NCI-H446 (cell line): Measurements from ENCODE around the gene POU2F2.

Experiments used
- DNase-seq, 2 experiments: peaks; one replicate each; lab custom pipeline; 2025; lab: John Stamatoyannopoulos, UW

The POU2F2 gene

DNA sequence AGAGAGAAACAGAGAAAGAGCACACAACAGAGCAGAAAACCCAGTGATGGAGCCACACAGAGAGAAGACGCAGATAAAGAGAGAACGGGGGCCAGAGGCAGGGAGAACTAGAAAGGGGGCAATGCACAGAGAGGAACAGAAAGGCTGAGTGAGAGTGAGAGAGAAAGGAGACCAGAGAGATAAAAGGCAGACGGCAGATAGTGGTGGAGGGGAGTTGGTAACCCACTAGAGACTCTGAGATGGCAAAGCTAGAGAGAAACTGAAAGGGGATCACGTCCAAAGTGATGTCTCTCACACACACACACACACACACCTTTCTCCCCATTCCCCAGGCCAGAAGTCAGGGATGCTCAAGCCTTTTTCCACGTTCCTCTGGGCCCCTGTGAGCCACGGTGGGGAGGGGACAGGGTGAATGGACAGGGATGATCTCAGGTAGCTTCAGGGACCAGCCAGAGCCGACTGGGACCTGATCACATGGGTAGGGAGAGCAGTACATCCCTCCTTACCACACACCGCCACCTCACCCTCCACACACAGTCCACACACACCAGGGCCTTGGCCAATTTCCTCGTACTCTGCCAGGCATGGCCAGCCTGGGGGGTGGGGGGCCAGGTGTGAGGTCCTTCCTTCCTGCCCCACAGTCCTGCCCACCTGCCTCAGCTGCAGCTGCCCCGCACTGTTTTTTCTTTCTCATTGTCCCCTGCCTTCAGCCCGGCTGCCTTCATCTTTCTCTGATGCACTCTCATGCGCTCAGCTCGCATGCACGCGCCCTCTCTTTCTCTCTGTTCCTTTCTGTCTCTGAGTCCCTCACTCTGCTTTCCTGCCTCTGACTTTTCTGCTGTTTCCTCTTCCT lies 22.5 kb upstream of the POU2F2 start:
- no peak for DNase-seq

DNA sequence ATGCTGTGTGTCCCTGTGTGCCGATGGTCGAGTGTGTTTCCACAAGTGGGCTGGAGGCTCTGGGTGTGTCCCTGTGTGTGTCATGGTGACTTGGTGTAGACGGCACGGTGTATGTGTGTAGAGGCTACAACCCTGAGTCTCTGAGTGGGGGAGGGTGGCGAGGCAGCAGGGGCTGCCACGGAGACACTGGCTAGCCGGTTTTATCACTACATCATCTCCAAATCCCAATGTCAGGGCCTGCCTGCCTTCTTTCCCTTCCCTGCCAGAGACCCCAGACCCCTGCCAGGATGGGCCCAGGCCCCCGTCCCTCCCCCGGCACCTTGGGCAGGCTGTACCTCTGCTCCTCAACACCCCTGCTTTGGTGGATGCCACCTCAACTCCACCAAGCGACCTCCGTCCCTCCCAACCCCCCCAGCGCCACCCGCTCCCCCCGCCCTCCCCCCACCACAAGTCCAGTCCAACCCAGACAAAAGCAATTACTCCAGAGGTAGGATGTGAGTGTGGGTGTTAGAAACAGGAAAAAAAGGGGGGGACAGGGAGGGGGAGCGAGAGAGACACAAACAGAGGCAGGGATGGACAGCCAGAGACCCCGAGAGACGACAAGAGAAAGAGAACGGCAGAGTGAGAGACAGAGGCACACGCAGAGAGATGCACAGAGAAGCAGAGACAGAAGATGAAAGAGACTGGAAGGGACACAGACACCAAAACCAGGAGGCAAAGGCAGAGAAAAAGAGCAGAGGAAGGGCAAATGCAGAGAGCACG lies 21.6 kb upstream of the POU2F2 start:
- DNase-seq, result no peak

DNA sequence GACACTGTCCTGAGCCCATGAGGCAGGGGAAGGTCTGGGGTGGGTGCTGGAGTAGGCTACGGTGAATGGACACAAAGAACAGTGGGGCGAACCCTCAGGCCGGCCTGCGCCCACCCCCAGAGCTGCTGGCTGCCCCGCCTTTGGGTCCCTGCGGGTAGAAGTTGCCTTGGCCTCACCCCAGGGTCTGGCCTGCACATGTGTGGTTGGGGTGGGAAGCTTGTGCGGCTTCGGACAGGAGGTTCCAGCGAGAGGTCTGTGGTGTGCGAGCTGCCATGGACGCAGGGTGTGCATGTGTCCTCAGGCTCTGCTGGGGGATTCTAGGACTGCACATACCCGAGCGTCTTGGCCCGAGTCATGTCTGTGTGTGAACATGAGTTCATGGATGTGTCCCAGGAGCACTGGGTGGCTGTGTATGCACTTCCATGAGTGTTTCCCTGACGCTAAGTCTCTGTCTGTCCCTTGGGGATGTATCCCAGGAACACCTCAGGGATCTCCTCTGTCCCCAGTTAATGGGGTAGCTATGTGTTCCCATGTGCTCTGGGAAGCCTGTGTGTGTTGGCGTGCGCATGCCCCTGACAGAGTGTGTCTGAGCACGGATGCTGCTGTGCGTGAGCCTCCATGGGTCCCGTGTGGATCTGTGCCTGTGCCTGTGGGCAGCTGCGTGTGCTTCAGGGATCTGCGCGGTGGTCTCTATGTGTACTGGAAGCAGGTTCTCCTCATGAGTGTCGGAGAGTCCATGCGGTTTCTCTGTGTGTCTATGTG lies 20.8 kb upstream of the POU2F2 start:
- no peak for DNase-seq

DNA sequence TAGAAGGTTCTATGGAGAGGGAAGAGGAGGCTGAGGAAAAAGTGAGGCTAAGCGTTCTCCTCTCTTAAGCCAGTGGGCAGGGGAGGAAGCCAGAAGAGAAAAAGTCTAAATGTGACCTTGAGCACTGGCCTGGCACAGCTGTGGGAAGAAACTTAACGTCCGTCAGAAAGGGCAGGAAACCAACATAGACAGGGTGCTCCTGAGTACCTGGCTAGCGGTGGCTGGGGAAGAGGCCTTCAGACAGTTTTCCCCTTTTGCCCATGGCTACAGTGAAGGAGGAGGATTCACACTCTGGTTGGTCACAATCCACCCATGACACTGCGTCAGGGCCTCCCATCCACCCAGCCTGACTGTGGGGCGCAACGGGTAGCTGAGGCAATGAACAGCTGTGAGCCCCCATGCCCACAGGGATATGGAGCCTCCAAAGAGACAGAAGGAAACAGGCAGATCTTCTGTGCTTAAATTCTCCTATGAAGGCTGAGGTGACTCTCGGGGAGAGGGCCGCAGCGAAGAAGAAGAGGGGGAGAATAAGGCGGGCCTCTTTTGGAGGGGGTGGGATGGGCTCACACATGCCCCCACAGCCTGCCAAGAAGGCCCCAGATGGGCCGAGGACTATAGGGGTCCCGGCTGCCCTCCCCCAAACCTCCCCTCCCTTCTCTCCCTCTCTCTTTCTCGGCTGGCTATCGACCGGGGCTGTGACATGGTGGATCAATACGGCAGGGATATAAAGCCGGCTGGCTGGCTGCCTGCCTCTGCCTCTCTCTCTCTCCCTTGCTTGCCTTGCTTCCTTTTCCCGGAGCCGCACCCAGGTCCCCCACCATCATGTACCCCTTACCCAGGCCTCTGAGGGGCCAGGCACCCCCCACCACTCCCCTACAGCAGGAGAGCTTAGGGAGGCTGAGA lies 19.8 kb upstream of the POU2F2 start:
- no peak for DNase-seq

DNA sequence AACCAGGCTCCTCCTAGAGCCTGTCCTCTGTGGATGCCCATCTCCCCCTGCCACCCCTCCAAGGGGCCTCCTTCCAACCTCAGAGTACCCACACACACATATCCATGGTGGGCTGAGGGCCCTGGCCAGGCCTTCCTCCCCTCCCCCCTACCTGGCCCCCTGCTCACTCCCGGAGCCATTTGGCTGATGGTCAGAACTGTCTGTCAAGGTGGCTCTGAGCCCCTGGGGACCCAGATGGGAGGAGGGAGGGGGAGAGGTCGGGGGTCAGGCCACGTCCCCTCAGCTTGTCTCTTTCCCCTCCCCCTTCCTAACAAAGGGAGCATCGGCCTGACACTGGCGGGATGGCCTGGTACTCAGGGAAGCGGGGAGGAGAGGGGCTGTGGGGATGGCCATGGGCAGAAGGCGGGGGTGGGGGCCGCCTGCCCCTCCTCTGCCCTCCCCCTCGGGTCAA lies 18.7 kb upstream of the POU2F2 start:
- DNase-seq, result no peak

DNA sequence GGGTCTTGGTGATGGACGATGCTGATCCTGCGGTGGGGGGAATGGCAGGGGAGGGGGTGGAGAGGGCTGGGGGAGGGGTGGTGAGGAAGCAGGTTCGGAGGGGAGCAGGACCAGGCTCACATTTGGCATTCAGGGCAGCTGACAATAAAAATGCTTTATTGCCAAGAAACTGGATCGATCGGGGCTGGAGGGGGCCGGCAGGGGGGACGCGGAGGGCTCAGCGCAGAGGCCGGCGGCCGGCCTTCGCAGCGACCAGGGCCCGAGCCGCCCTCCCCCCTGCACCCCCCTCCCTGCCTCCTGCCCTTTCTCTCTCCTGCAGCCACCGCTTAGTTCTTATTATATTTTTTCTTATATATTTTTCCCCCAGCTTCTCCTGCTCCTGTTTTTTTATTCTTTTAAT lies 18.1 kb upstream of the POU2F2 start:
- DNase-seq, result no peak

DNA sequence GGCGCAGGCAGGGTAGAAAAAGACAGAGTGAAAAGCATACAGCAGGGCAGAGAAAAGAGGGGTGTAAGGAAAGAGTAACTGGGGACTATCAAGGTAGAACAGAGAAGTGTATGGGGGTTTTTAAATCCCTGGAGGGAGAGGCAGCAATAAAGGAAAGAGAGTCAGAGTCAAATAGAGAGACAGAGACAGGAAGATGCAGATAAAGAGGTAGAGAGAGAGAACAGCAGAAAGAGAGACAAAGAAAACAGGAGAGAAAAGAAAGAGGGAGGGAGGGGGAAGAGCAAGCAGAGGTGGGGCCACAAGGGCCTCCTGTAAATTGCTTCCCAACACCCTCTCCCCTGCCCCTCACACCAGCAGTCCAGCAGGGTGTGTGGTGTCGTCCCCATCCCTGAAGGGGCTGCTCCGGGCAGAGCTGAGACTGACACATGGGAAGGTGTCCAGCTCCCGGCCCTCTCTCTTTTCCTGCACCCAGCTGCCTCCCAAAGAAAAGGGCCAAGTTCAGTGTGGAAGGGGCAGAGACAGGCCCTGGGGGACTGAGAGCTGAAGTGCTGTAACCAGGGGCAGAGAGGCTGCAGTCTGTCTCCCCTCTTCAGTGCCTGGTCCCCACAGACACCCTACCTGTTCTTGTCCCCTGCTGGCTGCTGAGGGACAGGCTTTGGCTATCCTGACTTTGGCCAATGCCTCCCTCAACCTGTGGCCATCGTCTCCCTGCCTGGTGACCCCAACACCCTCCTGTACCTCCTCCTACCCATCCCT lies 17.4 kb upstream of the POU2F2 start:
- DNase-seq, result no peak

DNA sequence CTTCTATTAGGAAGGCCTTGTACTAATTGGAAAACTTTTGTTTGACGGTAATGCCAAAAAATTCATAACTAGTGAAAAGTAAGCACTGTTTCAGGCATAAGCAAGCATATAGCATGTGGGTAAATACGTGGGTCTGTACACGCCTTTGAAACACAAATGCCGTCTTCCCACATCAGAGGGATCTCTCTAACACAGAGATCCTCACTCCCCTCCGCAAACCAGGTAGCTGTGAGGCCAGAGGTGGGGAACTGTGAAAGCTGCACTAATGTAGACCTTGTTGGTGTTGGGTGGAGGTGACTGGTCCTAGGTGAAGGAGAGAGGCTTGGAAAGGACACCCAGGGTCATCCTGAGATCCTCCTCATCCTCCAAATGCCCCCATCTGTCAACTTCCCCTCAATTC lies 16.0 kb upstream of the POU2F2 start:
- no peak for DNase-seq

DNA sequence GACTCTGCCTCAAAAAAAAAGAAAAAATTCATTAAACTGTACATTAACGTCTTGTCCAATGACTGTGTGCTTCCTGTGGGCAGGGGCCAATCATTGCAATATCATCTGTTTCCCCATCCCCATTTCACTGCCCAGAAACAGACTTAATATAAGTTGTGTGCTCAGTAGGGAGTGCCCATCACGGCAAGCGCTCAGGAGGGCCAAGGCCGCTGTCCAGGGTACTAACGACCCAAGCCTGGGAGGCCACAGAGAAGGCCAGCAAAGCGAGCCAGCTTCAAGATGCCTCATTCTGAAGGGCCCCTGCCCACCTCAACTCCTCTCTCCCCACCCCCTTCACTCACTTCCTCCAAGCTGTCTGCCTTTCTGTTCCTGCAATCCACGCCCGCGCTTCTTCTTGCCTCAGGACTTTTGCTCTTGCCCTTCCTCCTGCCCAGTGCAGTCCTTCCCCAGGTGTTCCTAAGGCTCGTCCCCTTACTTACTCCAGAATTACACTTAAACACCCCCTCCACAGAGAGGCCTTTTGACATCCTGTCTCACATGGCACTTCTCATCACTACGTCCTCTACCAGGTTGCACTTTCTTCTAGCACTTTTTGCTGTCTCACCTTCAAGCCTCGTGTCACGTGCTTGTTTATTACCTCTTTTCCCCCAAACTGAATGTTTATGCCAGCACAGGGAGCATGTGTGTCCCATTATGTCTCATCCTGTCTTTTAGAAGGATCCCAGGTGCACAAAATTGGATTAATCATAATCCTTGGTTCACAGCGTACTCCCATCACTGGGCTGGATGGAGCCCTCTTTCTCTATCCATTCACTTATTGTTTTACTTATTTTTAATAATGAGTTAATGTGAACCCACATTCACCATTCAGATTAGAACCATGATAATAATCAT lies 11.3 kb upstream of the POU2F2 start:
- no peak for DNase-seq

DNA sequence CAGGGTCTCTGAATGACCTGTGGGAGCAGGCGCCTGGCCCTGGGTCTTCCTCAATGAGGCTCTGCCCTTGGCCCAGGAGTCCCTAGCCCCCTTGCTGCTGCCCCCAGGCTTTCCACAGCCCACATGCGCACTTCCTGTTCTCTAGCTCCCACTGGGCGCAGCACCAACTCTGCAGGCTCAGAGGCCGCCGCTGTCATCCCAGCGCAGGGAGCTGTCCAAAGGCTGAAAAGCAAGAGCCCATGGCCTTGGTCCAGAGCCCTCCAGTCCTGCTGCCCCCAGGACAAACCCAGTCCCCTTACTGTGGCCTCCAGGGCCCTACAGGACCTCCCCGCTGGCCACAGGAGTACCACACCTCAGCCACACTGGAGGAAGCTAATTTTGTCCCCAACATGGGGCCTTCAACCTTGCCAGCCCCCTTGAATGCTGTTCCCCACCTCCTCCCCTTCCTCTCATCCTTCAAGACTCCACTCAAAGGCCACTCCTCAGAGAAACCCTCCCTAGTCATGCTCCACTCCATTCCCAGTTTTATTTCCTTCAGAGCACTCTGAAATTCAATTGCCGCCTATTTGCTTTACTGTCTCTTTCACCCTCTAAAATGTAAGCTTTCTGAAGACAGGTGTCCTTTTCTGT lies 8.0 kb upstream of the POU2F2 start:
- no peak for DNase-seq

DNA sequence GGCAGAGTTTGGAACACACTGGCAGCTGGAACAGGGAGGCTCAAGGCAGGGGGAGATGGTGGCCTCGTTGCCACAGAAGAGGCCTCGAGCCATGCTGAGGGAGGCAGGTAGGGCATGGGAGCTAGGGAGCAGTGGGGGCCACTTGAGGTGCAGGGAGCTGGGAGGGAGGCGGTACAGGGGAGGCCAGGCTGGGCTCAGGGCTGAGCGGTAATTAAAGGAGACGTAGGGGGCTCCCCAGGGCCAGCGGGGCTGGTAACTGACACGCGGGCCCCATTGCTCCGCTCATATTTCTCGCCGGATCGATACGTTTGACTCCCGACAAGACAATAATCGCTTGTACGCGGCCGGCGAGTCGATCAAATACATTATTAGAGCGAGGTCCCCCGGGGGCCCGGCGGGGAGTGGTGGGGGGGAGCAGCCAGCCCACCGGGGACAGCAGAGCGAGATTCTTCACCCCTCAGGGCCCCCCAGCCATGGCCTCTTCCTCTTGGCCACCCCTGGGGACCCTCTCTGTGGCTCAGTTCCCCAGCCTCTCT lies 2.4 kb upstream of the POU2F2 start:
- no peak for DNase-seq

DNA sequence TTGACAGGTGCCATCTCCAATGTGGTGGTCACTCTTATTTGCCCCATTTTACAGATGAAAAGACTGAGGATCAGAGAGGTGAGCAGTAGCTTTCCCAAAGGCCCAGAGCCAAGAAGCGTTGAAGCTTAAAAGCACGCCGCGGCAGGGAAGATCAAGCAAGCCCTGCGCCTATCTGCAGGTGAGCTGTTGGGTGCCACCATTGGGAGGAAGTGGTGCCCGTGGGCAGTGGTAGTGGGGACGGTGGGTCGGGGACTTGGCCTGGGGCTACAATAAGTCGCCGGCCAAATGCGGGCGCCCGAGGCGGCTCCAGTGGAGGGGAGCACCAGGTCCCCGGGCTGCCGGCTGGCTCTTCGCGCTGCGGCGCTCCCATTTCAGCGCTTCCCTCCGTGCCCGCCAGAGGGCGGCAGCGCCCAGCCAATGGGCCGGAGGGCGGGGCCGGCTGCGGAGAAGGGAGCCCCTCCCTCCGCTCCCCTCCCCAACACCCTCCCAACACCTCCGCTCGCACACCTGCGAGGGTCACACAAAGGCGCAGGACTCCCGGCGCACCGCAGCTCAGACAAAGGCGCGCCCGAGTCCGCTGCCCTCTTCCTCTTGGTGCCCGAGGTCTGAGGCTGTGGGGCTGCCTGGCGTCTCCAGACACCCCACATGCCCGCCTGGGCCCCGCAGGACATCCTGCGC lies 744 bp upstream of the POU2F2 start:
- peak; percentile 46 to 71 for DNase-seq

DNA sequence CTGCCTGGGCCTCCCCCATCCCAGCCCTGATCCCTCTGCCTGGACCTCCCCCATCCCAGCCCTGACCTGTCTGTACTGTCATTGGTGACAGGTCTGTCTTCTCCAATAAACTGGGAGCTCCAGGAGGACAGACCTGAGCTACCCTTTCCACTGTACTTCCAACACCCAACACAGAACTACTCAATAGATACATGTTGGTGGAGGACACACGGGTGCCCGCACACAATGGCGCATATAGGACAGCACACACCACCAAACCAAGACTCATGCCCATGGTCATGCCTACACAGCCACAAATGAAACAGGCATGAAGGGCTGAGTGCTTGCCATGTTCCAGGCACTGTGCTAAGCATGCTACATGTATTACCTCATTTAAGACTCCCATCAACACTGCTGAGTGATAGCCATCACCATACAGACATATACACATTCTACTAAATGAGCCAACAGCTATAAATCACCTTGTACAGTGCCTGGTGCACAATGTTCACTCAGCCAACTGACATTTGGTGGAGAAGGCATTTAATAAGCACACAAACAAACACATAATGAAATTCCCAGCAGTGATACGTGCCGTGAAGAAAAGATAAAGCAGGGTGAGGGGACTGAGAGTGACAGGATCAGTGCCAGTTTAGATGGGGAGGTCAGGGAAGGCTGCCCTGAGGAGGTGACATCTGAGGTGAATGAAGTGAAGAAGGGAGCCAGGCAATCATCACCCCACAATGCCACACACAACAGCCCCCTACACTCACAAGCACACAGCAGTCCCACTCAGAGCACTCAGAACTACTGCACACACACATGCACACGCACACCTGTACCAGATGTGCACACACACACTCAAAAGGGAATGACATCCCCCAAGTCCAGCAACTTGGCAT lies 857 bp downstream of the POU2F2 start:
- no peak for DNase-seq

DNA sequence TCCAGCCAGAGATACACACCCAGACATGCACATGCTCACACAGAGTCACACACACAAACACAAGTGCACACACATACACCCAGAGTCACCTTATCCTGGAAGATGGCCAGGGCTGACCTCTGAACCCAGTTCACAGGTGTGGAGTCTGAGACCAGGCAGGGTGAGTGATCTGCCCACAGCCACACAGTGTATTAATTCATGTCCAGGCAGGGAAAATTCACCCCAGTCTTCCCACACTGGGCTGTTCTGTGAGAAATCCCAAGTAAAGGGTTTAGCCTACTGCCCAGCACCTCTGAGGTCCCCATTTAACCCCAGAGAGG lies 2.0 kb downstream of the POU2F2 start:
- no peak for DNase-seq

DNA sequence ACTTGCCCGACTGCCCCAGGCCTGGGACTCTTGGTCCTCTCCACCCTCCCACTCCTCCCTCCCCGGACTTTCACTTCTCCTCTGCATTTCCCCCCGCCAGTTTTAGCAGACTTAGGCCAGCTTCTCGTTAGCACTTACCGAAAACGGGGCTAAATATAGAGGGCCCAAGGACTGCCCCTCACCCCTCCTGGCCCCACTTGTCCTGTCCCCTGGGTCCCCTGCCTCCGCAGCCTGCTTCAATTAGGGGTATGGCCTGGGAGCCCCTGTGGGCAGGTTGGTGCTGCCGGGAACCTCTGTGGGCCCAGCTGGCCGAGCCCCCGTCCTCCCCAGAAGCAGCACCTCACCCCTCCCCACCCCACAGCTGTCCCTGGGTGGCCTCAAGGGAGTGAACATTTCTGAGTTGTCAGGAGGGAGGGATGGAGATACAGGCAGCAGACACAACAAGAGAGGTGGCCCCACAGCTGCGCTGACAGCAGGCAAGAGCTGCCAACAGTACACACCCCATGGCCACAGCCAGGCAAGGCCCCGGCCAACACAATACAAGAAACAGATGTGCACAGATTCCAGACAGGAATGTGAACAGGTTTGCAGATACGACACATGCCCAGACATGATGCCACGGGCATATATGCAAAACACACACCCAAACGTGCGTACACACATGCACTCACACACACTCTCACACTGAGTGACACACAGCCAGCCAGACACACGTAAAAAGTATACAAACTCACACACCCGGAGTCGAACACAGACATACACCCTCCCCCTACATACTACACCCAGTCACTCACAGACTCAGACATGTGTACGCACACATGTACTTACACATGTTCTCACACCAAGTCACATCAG lies 2.6 kb downstream of the POU2F2 start:
- no peak for DNase-seq

DNA sequence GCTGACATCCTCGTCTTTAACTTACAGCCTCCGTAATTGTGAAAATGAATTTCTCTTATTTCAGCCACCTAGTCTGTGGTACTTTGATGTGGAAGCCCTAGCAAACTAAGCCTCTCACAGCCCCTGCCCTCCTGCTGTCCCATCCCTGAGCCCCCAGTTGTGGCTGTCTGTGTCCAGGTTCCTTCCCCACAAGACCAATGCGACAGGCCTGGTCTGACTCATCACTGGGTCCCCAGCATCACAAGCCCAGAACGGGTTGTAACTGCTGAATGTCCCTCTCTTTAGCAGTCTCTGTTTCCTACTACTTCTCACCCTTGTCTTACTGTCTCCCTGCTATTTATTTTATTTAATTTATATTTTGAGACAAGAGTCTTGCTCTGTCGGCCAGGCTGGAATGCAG lies 5.7 kb downstream of the POU2F2 start:
- DNase-seq, result no peak

DNA sequence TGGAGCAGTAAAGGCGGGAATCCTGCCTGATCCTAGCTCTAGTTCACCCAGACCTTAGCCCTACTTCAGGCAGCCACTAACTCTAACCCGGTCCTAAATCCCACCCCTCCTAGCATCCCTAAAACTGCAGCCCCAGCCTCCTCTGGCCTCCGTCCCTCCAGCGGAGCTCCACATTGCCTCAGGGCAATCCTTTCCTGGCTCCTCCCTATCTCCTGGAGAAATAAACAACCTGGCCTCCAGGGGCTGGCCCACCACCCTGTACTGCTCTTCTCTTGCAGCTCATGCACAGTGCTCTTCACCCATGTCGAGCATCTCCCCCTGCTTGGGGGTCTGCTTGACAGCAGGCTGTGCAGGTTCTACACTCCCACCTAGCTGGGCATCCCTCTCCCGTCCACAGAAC lies 6.7 kb downstream of the POU2F2 start:
- no peak for DNase-seq
